Right ventricle myocardium inferior (tissue), 1 donor: ENCODE results near the gene CNTN5. TPM values are rescaled to one million over a fixed set of nuclear protein-coding genes. Genes with fewer than 3 reads are reported as not detected.

Experiments used
- ATAC-seq: fragments of 200-7000 bp; cut with Tn5 transposase; one replicate; pipeline ENCODE4 v1.9.1; 2020; ENCODE audit warnings: mild to moderate bottlenecking, moderate library complexity
- DNase-seq: peaks from one replicate; pipeline ENCODE4 v3.0.0; 2021; ENCODE audit errors: missing footprints
- intact Hi-C: fragments of 100-400 bp; cut with DNase I; formaldehyde crosslinking; loops from one replicate; pipeline ENCODE4 v1.11.0; 2022
- total RNA-seq: library from RNA; stranded (reverse); fragmentation: NEBNext Ultra II Directional; extraction: Animal tissue kit (Norgen Biotek cat#: 25700); gene quantifications from one replicate; pipeline ENCODE4 v1.2.1, GENCODE V29; 2021
- donor health status: DM: no; HTN: yes; CAD: no; lungs with severe emphysema.

CNTN5 gene
- total RNA-seq, 1 donor from 2014 or later = not detected

DNA sequence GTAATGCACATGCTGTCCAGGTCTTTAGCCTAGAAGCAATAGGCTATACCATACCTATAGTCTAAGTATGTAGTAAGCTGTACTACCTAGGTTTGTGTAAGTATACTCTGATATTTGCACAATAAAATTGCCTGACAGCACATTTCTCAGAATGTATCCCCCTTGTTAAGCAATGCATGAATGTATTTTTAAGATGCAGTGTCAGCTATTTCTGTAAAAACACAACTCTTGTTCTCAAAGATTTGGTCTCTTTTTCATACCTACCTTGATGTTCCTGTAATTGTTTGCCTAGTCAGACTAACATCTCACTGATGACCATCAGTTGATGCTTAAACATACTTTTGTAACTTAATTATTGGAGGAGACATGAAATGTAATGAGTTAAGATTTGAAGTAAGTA lies 619.9 kb downstream of the CNTN5 start:
- DNase-seq = no peak
- intact Hi-C loops = no loop called here
- no peak for ATAC-seq

DNA sequence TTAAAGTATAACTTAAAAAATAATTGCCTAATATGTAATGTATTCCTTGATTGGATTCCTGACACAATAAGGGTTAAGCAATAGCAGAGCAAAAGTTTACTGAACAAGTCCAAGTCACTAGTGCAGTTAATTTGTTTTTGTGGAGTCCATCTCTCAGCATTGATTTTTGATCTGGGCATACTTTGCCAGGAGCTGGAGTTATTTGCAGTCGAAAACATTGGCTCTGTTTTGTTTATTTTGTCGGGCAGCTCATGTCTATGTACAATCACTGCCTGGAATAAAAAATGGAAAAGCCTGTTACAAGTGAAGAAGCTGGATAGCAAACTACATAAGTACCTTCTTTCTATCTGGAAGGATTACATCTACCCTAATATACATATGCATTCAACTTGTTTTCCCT lies 625.2 kb downstream of the CNTN5 start:
- ATAC-seq = no peak
- DNase-seq = no peak
- intact Hi-C loops = no loop called here

DNA sequence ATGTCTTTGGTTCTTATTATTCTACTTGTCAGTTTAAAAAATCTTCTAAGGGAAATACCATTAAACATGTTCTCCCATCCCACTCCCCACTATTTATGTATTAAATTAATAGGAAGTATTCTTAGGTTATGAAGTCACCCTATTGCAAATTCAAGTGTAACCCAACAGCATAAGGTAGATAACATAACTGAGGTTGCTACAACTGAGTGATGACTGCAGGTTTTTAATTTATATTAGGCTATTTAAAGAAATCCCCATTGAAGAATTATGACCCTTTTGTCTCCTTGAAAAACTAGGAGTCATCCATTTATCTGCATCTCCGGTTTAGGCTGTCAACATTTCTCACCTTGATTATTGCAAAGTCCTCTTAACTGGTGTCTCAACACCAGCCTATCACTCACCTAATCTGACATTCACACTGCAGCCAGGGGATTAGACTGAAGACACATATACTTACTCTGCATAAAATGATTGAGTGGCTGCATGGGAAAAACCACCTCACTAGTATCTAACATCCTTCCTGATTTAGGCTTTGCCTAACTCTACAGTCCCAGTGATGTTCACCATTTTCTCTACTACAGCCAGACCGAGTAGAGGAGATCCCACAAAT lies 649.4 kb downstream of the CNTN5 start:
- intact Hi-C loops = no loop called here

DNA sequence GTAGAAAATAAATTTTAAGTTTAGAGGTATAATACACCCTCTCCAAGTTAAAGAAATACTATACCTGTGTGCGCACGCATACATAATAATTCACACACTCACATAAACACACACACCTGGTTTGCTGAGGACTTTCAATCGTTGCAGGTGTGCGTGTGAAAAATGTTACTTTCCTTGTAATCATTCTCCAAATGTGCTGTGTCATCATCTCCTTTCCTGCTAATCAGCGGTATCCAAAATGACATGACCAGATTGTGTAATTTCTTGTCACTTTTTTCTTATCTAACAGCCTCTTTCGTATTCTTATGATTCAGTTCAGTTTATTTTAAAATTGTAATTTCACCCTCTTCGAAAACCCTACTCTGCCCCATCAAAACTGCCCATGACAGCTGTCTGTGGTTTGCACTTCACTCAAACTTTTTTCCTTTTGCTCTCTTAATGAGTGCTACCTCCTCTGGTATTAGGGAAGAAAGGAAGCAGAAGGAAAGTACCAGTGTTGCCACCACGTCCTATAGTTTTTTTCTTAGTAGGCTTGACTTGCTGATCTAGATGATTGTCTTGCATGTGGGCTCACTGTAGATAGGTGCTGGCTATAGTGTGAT lies 651.2 kb downstream of the CNTN5 start:
- intact Hi-C loops = no loop called here
- no peak for ATAC-seq
- no peak for DNase-seq

More for the DNA sequence above, 649.4 kb downstream of the CNTN5 start:
- no peak for ATAC-seq
- DNase-seq = no peak

DNA sequence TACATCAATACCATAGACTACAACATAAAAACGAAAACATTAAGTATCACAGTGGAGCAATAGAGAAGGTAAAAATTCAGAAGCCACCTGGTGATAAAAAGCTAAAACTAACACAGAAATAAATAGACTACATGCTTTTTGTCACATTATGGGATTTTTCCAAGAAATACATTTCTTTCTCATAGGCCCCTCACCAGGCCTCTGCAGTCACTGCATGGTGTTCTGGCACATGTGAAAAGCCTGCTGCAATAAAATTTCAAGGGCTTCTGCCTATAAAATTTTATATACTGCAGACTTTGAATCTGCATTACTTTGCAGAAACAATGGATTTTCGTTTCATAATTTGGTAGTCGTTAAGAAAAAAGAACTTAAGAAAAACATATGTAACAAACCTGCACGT lies 655.5 kb downstream of the CNTN5 start:
- ATAC-seq (no peak), DNase-seq (no peak)
- intact Hi-C loops = no loop called here

DNA sequence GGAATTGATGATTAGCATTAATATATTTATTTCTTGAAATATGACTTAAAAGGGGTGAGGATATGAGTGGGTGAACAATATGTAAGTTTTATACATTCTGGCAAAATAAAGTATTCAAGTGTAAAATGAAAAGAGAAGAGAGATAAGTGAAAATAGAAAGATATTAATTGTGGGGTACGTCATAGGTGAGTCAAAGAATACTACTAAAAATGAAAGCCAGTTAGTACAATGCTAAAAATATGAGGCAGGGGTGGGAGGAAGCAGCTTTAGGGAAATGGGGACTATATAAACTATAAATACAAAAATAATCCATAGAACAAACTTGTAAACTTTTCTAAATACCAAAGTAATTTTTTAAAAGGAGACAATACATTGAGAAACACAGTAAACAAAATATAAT lies 661.4 kb downstream of the CNTN5 start:
- ATAC-seq (no peak), DNase-seq (no peak)
- intact Hi-C loops = no loop called here

DNA sequence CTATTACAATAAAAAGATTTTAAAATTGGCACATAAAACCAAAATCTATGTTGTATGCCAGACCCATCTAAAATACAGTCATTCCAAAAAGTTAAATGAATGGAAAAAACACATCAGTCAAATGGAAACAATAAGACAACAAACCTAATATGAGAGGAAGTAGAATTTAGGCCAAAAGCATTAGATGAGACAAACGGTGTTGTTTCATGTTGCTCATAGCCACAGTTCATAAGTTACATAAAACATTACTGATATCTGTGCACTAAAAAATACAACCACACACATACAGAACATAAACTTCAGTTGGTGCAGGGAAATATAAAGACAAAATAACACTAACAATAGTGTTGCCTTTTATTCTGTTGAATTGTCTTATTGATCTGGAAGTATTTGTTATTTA lies 661.9 kb downstream of the CNTN5 start:
- no peak for DNase-seq
- no peak for ATAC-seq
- intact Hi-C loops = no loop called here

DNA sequence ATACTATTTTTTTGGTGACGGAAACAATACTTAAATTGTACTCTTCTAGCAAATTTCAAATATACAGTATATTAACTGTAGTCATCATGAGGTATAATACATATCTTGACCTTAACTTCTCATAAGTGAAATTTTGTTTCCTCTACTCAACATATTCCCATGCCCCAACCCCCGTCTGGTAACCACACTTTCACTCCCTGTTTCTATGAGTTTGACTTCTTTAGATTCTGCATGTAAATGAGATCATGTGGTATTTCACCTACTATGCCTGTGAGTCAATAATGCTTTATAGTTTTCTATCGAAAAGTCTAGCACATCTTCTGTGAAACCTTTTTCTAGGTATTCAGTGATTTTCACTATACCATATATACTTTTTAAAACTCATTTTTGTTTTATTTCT lies 663.2 kb downstream of the CNTN5 start:
- ATAC-seq (no peak), DNase-seq (no peak)
- intact Hi-C loops = no loop called here

DNA sequence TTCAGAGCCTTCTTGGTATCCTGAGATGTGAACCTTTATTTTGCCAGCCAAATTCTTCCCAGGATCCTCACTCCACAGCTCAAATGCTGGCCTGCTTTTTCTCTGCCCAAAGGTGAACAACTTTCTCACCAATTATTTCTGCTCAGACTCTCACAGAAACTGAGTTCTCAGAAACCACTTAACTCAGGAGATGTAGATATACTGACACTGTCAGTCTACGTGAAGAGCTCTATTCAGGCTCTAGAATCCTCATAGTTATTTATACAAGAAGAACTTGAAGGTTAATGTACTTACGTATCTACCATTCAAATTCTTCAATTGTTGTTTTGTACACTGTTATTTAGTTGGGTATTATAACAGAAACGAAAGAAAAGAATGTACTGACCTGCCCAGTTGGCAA lies 666.1 kb downstream of the CNTN5 start:
- intact Hi-C loops = no loop called here
- no peak for DNase-seq
- ATAC-seq = no peak

DNA sequence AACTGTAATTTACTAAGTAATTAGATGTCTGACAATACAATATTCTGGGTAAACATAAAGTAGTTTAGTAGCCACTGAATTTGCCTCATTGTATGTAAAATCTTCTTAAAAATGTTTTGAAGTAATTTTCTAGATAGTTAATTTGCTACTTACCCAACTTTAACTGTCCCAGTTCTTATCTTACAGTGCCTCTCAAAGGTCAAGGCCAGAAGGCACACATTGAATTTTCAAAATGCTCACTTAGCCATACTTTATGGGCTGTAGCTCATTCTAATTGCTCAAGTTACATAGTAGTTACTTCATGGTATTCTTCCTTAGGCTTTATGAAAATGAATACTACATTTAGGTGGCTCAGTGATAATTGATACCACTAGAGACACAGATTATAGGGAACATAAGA lies 666.6 kb downstream of the CNTN5 start:
- ATAC-seq (no peak), DNase-seq (no peak)
- intact Hi-C loops = no loop called here

DNA sequence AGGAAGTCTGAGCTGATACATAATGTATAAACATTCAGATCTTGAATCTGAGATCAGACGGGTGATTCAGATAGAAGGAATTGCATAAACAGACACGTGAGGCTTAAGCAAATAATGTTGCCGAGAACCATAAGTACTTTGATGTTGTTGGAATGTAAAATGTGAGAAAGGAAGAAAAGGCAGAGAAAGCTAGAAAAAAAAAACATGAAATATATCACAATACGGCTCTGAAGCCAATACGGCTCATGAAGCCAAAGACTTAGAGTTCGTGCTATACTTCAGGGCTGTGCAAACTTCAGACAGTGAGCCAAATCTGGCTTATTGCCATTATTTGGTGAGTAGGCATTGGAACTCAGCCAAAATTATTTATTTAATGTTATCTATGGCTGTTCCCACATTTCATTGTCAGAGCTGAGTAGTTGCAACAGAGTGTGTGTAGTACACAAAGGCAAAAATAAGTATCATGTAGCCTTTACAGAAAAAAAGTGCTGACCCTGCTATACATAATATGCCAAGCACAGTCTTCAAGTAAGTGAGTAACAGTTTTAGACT lies 673.3 kb downstream of the CNTN5 start:
- no peak for DNase-seq
- no peak for ATAC-seq

DNA sequence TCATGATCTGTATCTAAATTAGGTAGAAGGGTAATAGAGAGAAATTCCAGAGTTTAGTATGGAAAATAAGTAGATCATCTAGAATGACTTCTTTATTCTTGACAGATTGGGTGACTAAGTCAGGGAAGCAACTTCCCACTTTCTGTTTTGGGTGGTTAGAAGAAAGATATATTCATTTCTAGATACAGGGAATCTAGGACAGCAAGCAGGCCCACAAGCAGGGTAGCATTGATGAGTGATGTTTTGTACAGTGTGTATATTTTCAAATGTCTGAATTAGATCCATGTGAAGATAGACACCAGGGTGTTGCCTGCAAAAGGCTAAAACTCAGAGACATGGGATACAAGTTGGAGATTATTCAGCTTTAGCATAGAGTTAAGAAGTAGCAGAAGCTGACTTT lies 674.4 kb downstream of the CNTN5 start:
- DNase-seq (no peak), ATAC-seq (no peak)
- intact Hi-C loops = no loop called here

More for the DNA sequence above, 673.3 kb downstream of the CNTN5 start:
- intact Hi-C loops = no loop called here

DNA sequence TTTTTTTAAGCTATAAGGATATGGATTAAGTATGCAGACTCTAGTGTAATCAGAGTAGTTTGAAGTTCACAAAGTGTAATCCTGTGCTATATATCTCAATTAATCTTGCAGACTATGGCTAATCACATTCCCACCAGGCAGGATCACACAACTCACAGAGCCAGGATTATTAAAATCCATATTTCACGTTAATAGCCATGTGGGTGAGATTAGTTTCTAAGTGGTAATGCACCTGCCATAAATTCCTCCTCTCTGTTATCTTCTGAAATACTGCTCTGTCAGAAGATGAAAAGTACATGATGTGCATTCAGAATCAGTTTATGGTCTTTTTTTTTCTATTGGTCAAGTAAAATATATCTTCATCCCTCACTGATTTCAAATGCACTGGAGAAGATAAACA lies 686.1 kb downstream of the CNTN5 start:
- DNase-seq = no peak
- no peak for ATAC-seq
- intact Hi-C loops = no loop called here

DNA sequence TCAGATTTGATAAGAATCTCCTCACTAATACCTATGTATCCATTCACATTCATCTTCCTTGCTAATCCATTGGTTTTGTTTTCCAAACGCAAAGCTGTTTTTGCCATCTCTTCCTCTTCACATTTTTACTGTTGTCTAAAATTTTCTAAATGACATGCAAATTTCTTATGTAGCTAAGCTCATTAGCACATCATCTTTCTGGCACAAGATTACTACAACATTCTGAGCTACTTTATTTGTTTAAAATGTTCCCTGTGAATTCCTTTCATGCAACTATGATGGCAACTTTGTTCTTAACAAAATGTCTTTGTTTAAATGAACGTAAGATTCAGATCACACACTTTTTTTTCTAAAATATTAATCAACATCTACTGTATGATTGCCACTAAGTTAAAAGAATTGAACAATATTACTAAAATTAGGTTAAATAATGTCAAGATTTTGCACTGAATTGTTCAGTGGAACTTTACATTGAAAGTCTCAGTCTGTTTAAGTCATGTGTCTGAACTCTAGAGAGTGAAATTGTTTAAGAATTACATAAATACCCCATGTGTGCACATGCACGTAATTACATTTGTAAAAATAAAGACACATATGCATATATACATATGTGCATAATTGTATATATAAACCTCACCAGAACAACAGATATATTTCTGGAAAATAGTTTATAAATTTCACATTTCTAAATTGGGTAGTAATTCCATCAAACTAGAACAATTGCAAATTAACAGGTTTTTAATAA lies 688.4 kb downstream of the CNTN5 start:
- DNase-seq (no peak), ATAC-seq (no peak)
- intact Hi-C loops = no loop called here

DNA sequence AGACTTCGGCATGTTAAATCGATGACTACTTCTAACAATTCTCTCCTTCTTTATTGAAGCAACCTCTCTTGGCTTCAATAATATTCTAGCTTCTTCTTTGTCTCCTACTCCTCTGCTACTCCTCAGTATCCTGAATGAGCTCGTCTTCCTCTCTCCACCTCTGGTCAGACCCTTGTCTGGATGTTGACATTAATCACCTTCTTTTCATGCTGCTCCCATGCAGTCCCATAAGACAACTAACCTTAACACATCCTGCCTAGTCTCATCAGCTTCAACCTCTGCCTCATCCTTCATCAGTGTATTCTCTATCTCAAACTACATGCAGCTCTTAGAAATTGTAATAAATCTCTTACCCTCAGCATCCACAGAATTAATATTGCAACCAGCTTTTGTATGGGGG lies 695.6 kb downstream of the CNTN5 start:
- no peak for ATAC-seq
- intact Hi-C loops = no loop called here
- no peak for DNase-seq

DNA sequence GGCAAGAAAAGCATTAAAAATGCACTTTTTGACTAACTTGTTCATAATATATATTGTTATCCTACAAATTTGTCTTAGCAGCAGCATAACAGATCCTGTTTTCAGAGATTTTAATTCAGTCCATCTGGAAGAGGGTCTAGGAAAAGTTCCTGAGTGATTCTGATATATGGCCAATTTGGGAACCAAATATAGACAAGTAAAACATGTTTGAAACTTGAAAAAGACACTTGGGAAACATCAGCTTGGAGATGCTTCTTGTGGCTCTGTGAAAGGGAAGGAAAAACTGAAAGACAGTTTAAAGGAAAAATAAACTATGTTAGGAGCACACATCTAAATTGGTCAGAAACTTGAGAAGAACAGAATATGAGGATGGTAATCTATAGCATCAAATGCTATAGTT lies 697.5 kb downstream of the CNTN5 start:
- ATAC-seq = no peak
- intact Hi-C loops = no loop called here
- DNase-seq = no peak

DNA sequence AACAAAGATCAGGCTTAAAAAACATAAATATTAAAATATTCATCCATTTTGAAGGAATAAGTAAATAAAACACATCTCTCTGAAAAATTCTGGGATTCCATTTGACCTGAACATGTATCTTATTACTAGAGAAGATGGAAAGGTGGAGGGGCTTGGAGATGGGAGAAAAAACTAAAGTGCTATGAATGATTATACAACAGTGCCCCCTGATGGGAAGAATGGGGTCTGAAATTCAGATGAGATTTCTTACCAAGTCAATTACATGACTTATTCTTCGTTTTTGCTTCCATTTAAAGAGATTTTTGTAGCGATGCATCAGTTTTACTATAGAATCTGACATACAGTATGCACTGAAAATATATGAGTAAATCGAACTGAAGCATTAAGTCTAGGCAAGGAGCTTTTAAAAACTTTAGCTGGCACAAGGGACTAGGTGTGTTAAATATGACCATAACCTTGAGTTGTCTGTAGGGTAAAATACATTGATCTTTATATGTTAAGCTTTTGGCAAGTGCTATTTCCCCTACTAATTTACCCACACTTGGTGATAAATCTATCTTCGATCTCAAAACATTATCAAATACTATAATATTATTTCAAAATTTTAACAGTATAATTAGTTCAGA lies 718.8 kb downstream of the CNTN5 start:
- intact Hi-C loops = loop anchor here (10.0 kb wide), 1 partner anchor 725 kb away; no protein-coding TSS in a partner anchor
- no peak for DNase-seq
- no peak for ATAC-seq

DNA sequence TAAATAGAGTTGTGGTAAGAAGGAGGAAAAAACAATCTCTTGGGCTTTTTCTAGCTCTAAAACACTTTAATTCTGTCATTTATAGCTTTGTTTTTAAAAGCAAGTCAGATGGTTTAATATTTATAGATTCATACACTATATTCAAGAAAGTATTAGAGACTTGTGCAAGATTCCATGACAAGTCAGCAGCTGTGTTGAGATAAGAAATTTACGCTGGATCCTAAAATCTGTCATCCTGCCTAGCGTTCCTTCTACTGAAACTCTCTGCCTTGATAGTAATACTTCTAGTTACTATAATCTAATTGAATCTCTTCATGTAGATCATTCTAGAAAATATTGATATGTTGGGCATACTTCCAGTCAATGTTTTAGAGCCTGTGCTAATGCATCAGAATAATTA lies 721.8 kb downstream of the CNTN5 start:
- no peak for DNase-seq
- intact Hi-C loops = no loop called here
- no peak for ATAC-seq

DNA sequence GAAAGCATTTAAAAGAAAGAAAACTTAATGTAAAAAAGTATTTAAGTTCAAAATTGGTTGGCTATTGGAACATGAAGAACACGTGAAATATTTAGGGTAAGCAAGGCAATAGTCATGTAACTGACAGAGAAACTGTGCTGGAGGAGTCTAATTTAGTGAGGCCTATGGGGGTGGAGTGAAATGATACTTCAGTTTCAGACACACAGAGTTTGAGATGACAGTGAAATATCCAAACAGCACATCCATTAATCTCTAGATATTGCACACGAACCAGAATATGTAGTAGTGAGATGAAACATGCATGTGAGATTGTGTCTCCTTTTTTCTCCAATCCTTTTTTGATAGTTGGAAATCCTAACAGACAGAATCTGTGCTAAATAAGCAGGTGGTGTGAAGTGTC lies 739.0 kb downstream of the CNTN5 start:
- intact Hi-C loops = no loop called here

DNA sequence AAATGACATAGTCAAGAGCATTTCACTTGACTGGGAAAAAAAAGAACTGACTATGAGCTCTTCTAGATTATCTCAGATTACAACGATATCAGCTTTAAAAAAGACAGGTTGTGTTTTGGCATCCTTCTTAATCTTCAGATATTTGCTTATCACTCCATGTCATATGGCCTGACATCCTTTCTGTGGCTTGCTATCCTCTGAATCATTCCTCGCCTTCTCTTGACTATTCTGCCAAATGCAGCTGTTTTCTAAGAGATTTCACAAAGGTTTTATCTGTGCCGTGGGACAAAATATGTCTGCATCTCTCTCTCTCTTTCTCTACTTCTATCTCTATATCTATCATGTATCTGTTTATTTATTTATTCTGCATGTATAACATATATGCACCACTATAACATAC lies 746.1 kb downstream of the CNTN5 start:
- DNase-seq = no peak
- intact Hi-C loops = no loop called here
- no peak for ATAC-seq

More for the DNA sequence above, 739.0 kb downstream of the CNTN5 start:
- DNase-seq (no peak), ATAC-seq (no peak)
